Activated naive CD4-positive, alpha-beta T cell (primary cell): ENCODE results near the gene EGFL8.
"Not testable (repeated sequence)": the region's sequence is repeated elsewhere in the genome, so short reads cannot be mapped to it uniquely, and the experiment has no call there.

Experiments
- DNase-seq, 4 experiments: peaks; one replicate each; lab custom pipeline; 2025; lab: John Stamatoyannopoulos, UW

Gene EGFL8

GRCh38 chr6:32195902-32196681, 31.7 kb downstream of the EGFL8 start:
- DNase-seq = peak in 1 of 4 experiments; percentile 51

GRCh38 chr6:32196682-32197616, 32.6 kb downstream of the EGFL8 start:
- no peak for DNase-seq

- no peak for DNase-seq
These were observed 33.9 kb downstream of the EGFL8 start for GRCh38 chr6:32198345-32198696.

- no peak for DNase-seq
These were observed 34.5 kb downstream of the EGFL8 start for GRCh38 chr6:32198866-32199265.

GRCh38 chr6:32200711-32201475, 36.5 kb downstream of the EGFL8 start:
- DNase-seq = no peak

- no peak for DNase-seq
These were observed 37.8 kb downstream of the EGFL8 start for GRCh38 chr6:32202186-32202585.

GRCh38 chr6:32203426-32204267, 39.3 kb downstream of the EGFL8 start:
- no peak for DNase-seq

- no peak for DNase-seq
These were observed 39.9 kb downstream of the EGFL8 start for GRCh38 chr6:32204268-32204715.

GRCh38 chr6:32208996-32209395, 44.6 kb downstream of the EGFL8 start:
- no peak for DNase-seq

GRCh38 chr6:32210191-32210601, 45.8 kb downstream of the EGFL8 start:
- no peak for DNase-seq

- DNase-seq = not testable (repeated sequence)
These were observed 47.0 kb downstream of the EGFL8 start for GRCh38 chr6:32211432-32211831.

- DNase-seq = no peak
These were observed 47.8 kb downstream of the EGFL8 start for GRCh38 chr6:32212076-32212760.

- DNase-seq = no peak
These were observed 49.3 kb downstream of the EGFL8 start for GRCh38 chr6:32213649-32214048.

GRCh38 chr6:32214126-32214525, 49.7 kb downstream of the EGFL8 start:
- DNase-seq = no peak

GRCh38 chr6:32215617-32216016, 51.2 kb downstream of the EGFL8 start:
- no peak for DNase-seq

- DNase-seq = no peak
These were observed 51.9 kb downstream of the EGFL8 start for GRCh38 chr6:32216285-32216684.

GRCh38 chr6:32216998-32217397, 52.6 kb downstream of the EGFL8 start:
- no peak for DNase-seq
